Right cardiac atrium (tissue), 5 donors: ENCODE measurements around the gene TEKT5. TPM values are rescaled to one million over a fixed set of nuclear protein-coding genes. Genes with fewer than 3 reads are reported as not detected.
A peak's percentile ranks its signal among the peaks of the same experiment; 100 is the strongest.
"Not testable (repeated sequence)": the region's sequence is repeated elsewhere in the genome, so short reads cannot be mapped to it uniquely, and the experiment has no call there.

Source experiments
- ATAC-seq, 2 donors: fragments of 200-7000 bp; cut with Tn5 transposase; one replicate each; pipeline versions ENCODE4 v1.8.0 to v1.9.1; 2020; ENCODE audit warnings: moderate library complexity in 2 of 2, mild to moderate bottlenecking in 1 of 2
- DNase-seq, 3 donors: peaks; one replicate each; pipeline ENCODE4 v3.0.0-alpha.2; 2020
- H3K27ac ChIP-seq: one replicate; pipeline ENCODE4 v1.5.1; 2013; ENCODE audit warnings: mild to moderate bottlenecking, low read length, control low read depth, moderate library complexity
- H3K27me3 ChIP-seq: one replicate; pipeline ENCODE4 v1.6.1; 2013; ENCODE audit not compliant: control insufficient read depth, insufficient read depth
- H3K4me1 ChIP-seq: one replicate; pipeline ENCODE4 v1.6.1; 2013; ENCODE audit warnings: low read length; ENCODE audit not compliant: control insufficient read depth, insufficient read depth
- H3K4me3 ChIP-seq: one replicate; pipeline ENCODE4 v1.5.1; 2013; ENCODE audit warnings: low read length, control low read depth
- H3K9me3 ChIP-seq: one replicate; pipeline ENCODE4 v1.6.1; 2013; ENCODE audit warnings: low read length; ENCODE audit not compliant: control insufficient read depth
- WGBS: extraction: QIAGEN DNeasy Blood & Tissue Kit; methylation state at CpG from one replicate; pipeline ENCODE4 v1.1.7; 2013; 5-methylcytosine and 5-hydroxymethylcytosine counted together
- intact Hi-C, 4 donors: fragments of 100-400 bp; cut with DNase I; formaldehyde crosslinking; loops; one replicate each; pipeline versions ENCODE4 v1.11.0 to v1.14.0; 2022 to 2023
- polyA plus RNA-seq: library from polyadenylated mRNA; stranded (reverse); fragments of 200-250 nt; gene quantifications from one replicate; pipeline ENCODE4 v1.2.3, GENCODE V29; 2013
- total RNA-seq, 4 donors: library from RNA; stranded (reverse); fragmentation: NEBNext Ultra II Directional; extraction: Animal tissue kit (Norgen Biotek cat#: 25700); gene quantifications; one replicate each; pipeline ENCODE4 v1.2.1, GENCODE V29; 2021
- donor health status: healthy with polysubstance abuse.
- donor health status: DM: no; HTN: yes; CAD: no.
- donor health status: DM: no; HTN: no; CAD: no.
- donor health status: DM: no; HTN: yes; CAD: no; lungs with severe emphysema.
- donor health status: DM: yes; HTN: yes; CAD: no.

The TEKT5 gene
- total and polyA plus RNA-seq, 5 donors: 0.07 TPM; not detected in 4

- intact Hi-C loops: no loop called here
- Histone ChIP-seq H3K9me3 (no peaks in the 10 kb centered on the region), H3K27me3 (no peaks in the 10 kb centered on the region), H3K4me3 (no peak overlapping the region), H3K4me1 (no peaks in the 10 kb centered on the region), H3K27ac (no peak overlapping the region)
- WGBS: 49% methylated on average over 1 of the region's 1 CpG
- DNase-seq: no peak
- ATAC-seq: no peak
Measured at GRCh38 chr16:10646228-10646580, 48.5 kb downstream of the TEKT5 start.

GRCh38 chr16:10644092-10644491, 50.6 kb downstream of the TEKT5 start:
- Histone ChIP-seq H3K9me3 (no peaks in the 10 kb centered on the region), H3K27me3 (no peaks in the 10 kb centered on the region), H3K27ac (no peak overlapping the region), H3K4me3 (no peak overlapping the region), H3K4me1 (no peaks in the 10 kb centered on the region)
- ATAC-seq (no peak), DNase-seq (no peak)
- 90% methylated on average over 6 of the region's 6 CpGs for WGBS
- intact Hi-C loops: no loop called here

GRCh38 chr16:10642964-10643363, 51.8 kb downstream of the TEKT5 start:
- Histone ChIP-seq H3K27me3 (no peaks in the 10 kb centered on the region), H3K4me1 (no peaks in the 10 kb centered on the region), H3K4me3 (no peak overlapping the region), H3K27ac (no peak overlapping the region), H3K9me3 (no peaks in the 10 kb centered on the region)
- DNase-seq: no peak
- intact Hi-C loops: no loop called here
- 93% methylated on average over 7 of the region's 7 CpGs for WGBS
- no peak for ATAC-seq

GRCh38 chr16:10641953-10642949, 52.5 kb downstream of the TEKT5 start:
- Histone ChIP-seq H3K4me1 (no peaks in the 10 kb centered on the region), H3K9me3 (no peaks in the 10 kb centered on the region), H3K27ac (no peak overlapping the region), H3K27me3 (no peaks in the 10 kb centered on the region), H3K4me3 (no peak overlapping the region)
- peak in 1 of 2 donors; percentile 32 for ATAC-seq
- DNase-seq: no peak
- 35% methylated on average over 6 of the region's 6 CpGs for WGBS
- intact Hi-C loops: no loop called here

DNA sequence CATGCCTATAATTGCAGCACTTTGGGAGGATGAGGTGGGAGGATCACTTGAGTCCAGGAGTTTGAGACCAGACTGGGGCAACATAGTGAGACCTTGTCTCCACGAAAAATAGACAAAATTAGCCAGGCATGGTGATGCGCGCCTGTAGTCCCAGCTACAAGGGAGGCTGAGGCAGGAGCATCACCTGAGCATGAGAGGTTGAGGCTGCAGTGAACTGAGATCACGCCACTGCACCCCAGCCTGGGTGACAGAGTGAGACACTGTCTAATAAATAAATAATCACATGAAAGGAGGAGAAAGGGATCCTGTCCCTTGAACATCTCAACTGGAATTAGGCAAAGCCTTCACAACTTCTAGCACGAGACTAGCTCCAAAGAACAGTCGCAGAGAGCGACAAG, 53.2 kb downstream of the TEKT5 start:
- no peak overlapping the region for H3K4me3 ChIP-seq
- WGBS: 85% methylated on average over 7 of the region's 7 CpGs
- no peak overlapping the region for H3K27ac ChIP-seq
- no peak for ATAC-seq
- no peaks in the 10 kb centered on the region for H3K9me3 ChIP-seq
- H3K4me1 ChIP-seq: no peaks in the 10 kb centered on the region
- H3K27me3 ChIP-seq: no peaks in the 10 kb centered on the region
- DNase-seq: no peak
- intact Hi-C loops: no loop called here

GRCh38 chr16:10640934-10641333, 53.8 kb downstream of the TEKT5 start:
- ATAC-seq: no peak
- intact Hi-C loops: no loop called here
- WGBS: 93% methylated on average over 3 of the region's 3 CpGs

GRCh38 chr16:10638101-10638500, 56.6 kb downstream of the TEKT5 start:
- WGBS: 85% methylated on average over 6 of the region's 6 CpGs
- no peaks in the 10 kb centered on the region for H3K9me3 ChIP-seq
- H3K4me3 ChIP-seq: no peak overlapping the region
- ATAC-seq (no peak), DNase-seq (no peak)
- H3K27ac ChIP-seq: no peak overlapping the region
- no peaks in the 10 kb centered on the region for H3K27me3 ChIP-seq
- no peaks in the 10 kb centered on the region for H3K4me1 ChIP-seq
- intact Hi-C loops: no loop called here

More at GRCh38 chr16:10640934-10641333, 53.8 kb downstream of the TEKT5 start:
- no peaks in the 10 kb centered on the region for H3K9me3 ChIP-seq
- no peak for DNase-seq
- H3K27me3 ChIP-seq: no peaks in the 10 kb centered on the region
- no peaks in the 10 kb centered on the region for H3K4me1 ChIP-seq
- H3K27ac ChIP-seq: no peak overlapping the region
- H3K4me3 ChIP-seq: no peak overlapping the region

- Histone ChIP-seq H3K9me3 (no peaks in the 10 kb centered on the region), H3K4me3 (no peak overlapping the region), H3K27ac (no peak overlapping the region), H3K27me3 (no peaks in the 10 kb centered on the region), H3K4me1 (no peaks in the 10 kb centered on the region)
- intact Hi-C loops: no loop called here
- 69% methylated on average over 6 of the region's 6 CpGs for WGBS
- no peak for DNase-seq
- no peak for ATAC-seq
Measured at GRCh38 chr16:10637337-10638037, 57.2 kb downstream of the TEKT5 start.

DNA sequence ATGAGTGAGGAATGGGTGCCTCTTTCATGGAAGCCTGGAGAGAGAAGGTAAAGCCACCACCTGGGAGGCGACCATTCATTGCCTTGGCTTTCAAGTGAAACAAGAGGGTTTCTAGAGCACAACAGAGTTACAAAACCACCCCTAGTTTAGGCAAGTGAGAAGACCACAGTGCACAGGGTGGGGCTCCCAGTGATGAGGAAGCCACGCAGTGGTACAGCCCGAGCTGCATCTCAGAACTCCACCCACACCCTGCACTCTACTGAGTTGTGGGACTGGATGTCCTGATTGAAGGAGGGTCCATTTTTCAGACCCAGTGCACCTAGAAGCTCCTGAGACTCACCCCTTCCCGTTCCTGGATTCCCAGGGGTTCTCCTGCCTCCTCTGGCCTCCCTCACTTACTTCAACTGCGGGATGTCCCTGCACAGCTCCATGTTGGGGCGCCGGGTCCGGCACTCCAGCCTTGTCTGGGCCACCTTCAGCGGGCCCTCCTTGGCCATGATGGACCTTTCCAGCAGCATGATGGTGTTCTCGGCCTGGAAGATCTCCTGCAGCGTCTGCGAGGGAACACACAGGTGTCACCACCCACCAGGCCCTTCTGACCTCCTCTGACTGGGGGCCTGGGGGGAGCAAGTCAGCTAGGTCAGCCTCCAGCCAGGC, 59.2 kb downstream of the TEKT5 start:
- WGBS: 90% methylated on average over 12 of the region's 12 CpGs

GRCh38 chr16:10633429-10633828, 61.3 kb downstream of the TEKT5 start:
- intact Hi-C loops, ATAC-seq, DNase-seq, H3K4me1 ChIP-seq, H3K4me3 ChIP-seq, H3K27ac ChIP-seq, H3K9me3 ChIP-seq, H3K27me3 ChIP-seq: not testable (repeated sequence)
- 90% methylated on average over 4 of the region's 4 CpGs for WGBS

More for the DNA sequence above, 59.2 kb downstream of the TEKT5 start:
- intact Hi-C loops: no loop called here
- no peak for DNase-seq
- H3K27me3 ChIP-seq: no peaks in the 10 kb centered on the region
- no peak overlapping the region for H3K4me3 ChIP-seq
- no peak for ATAC-seq
- H3K27ac ChIP-seq: no peak overlapping the region
- no peaks in the 10 kb centered on the region for H3K9me3 ChIP-seq
- H3K4me1 ChIP-seq: no peaks in the 10 kb centered on the region

- no peaks in the 10 kb centered on the region for H3K4me1 ChIP-seq
- 90% methylated on average over 2 of the region's 2 CpGs for WGBS
- no peak for ATAC-seq
- DNase-seq: no peak
- no peak overlapping the region for H3K4me3 ChIP-seq
- intact Hi-C loops: no loop called here
- no peaks in the 10 kb centered on the region for H3K27me3 ChIP-seq
- H3K27ac ChIP-seq: no peak overlapping the region
- no peaks in the 10 kb centered on the region for H3K9me3 ChIP-seq
Measured at GRCh38 chr16:10631886-10632285, 62.8 kb downstream of the TEKT5 start.
